ENCODE measurements around the gene RNF157.

Gene RNF157

GRCh38 chr17:76240461-76241203, at the start of gene RNF157:
TSS of gene RNF157 (minus strand) at chr17:76240493. CDS start at chr17:76240240, 253 bp downstream.
- DNase-seq = peak; percentile 82

GRCh38 chr17:76281573-76282371, 41.5 kb upstream of the RNF157 start:
- no peak for DNase-seq

- no peak for DNase-seq
Measured at GRCh38 chr17:76280650-76281049, 40.4 kb upstream of the RNF157 start.

DNA sequence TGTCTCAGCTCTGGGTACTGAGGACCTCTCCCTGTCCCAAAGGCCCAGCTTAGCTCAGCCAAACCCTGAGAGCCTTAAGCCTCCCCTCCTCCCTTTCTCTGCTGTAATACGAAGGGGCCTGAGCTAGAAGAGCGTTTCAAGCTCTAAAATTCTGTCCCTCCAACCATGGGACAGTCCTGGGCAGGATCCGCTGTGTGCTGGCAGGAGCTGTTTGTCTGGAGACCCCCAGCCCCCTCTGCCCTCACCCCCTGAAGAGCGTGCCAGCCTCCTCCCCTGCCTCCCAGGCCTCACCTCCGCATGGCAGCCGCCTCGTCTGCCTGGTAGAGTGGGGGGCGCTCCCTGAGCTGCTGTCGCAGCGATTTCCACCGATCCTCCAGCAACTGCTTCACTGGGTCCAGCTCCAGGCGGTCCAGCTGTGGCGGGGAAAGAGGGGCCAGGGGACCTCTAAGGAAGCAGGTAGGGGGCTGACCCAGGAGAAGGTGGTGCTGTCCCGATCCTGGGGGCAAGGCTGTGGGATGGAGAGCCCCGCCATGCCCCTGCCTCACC, 39.5 kb upstream of the RNF157 start:
- no peak for DNase-seq

GRCh38 chr17:76278952-76279741, 38.9 kb upstream of the RNF157 start:
- peak; percentile 85 for DNase-seq

GRCh38 chr17:76278268-76278908, 38.1 kb upstream of the RNF157 start:
- DNase-seq = no peak

GRCh38 chr17:76277300-76278267, 37.3 kb upstream of the RNF157 start:
- DNase-seq = no peak

DNA sequence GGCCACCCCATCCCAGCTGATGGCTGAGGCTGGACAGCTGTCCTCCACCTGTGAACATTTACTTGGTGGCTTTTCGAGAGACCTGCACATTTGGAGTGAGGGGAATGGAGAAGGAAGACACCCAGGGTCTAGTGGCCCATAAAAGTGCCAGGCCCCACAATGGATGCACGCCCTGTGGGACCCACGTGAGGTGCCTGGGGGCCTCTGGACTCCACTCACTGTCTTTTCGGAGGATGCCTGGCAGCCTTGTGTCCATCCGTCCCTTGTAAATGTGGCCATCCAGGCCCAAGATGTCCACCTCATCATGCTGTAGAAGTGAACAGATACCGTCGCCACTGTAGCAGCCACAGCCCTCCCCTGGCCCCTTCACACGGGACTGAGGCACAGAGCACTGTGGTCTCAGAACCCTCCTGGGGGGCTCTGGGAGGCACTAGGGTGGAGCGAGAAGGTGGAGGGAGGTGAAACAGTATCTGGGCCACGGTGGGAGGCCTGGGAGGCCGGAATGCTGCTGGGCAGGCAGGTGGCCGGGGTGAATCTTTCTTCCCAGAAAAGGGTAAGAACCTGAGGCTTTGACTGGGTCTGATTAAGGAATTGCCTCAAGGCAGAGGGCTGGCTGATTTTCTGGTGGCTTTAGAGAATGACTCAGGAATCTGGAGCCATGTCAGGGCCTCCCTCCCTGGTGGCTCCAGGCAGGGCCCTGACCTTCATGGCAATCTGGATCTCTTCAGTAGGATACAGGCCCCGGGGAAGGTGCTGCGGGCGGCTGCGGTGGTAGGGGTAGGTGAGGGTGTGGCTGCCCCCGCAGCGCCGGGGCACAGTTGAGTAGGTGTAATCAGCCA, 36.4 kb upstream of the RNF157 start:
- no peak for DNase-seq

DNA sequence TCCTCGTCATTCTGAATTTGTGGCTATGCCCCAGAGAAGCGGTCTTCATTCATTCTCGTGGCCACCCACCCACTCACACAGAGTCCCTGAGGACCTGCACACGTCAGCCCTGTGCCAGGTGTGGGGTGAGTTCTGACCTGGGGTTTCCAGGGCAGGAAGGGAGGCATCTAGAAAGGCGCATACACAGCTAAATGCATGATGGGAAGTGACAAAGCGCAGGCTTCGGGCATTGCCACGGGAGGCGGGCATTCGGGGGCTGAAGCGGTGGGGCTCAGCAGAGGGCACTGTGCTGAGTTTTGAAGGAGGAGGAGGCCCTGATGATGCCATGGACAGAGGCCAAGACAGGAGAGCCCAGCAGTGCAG, 35.8 kb upstream of the RNF157 start:
- no peak for DNase-seq

GRCh38 chr17:76275382-76276068, 35.2 kb upstream of the RNF157 start:
- DNase-seq = no peak

DNA sequence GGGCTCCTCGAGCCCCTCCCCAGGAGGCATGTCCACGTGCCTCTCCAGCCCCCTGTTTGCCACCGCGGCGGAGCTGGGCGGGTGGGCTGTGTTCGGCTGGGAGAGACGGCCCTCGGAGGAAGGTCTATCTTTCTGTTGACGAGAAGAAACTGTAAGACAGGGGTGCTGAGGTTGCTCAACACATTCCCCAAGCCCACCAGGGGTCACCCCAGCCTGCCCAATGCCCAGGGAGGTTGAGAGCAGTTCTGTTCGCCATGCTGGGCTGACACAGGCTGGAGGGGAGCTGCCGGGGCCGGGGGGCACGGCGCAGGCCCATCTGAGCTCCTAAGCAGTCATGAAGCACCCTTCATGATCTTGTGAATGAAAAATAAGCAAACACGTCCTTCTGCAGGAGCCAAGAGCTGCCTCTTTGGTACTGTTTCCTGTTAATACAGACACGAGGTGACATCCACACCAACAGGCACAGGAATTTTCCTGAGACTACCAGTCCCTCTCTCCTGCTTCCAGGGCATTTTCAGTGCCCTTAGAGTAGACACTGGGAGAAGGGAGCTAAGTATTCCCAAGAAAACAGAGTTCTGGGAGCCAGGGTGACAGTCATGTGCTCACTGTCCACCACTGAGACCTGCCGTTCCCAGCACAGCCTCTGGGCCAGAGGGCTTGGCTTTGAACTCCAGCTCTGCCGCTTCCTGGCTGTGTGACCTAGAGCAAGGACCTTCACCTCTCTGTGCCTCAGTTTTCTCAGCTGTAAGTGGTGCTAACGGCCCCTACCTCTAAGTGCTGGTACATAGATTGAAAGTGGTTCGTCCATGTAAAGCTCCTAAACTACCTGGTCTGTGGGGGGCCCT, 34.0 kb upstream of the RNF157 start:
- DNase-seq = no peak

DNA sequence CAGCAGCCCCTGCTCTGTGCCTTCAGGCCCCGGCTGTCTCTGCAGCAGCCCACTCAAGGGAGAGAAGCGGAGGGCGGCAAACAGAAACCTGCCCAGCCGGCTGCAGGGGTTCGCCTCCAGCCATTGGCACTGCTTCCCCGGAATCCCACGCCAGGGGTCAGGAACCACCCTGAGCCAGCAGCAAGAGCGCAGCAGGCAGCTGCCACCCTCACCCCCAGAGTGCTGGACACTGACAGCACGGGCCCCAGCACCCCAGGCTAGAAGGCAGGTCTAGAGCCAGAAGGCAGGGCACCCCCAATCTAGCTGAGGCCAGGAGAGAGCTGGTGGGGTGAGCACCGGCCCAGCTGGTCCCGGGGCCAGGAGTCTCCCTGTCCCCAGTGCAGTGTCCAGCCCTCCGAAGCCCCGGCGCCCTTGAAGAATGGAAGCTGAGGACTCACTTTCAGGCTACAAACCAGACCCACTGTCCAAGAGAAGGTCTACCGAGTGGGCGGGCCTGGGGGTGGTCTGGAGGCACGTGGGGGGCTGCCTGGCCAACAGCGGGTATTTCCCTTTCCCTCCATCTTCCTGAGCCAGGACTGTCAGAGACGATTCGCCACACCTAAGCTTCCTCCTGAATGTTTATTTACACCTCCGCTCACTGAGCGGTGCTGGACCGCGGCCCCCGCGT, 33.3 kb upstream of the RNF157 start:
- no peak for DNase-seq

DNA sequence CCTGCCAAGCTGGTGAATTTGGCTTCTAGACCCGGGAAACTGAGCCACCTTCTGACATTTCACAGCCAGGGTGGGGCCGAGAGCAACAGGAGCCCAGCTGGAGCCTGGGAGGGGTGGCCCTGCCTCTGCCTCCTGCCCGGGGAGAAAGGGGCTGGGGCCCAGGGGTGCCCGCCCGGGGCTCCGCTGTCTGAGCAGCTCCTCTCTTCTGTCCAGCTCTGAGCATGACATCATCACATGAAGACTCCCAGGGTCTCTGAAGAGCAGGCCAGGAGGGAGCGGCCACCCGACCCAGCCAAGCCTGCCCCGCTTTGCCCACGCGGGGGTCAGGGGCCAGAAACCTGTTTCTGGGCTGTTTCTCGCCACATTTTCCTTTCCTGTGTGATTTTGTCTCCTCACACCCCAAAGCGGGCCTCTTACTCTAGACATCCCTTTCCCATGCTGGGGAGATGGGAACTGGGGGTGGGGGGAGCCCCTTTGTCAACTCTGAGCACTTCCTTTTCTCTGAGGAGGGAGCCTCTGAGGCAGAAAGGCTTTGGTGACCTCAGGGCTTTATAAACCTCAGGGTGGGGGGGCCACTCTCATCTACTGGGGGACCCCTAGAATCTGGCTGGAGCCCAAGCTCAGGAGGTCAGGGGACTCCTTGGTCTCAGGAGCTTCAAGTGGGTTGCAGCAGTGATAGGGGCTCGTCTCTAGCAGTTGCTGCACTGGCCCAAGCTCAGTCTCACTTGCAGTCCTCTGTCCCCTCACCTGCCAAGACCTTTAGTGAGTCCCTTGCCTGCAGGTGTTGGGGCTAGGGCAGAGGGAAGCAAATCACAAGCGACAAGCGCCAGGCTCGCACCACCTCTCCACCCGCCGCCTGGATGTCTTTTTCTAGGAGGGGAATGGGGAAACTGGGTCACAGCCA, 32.5 kb upstream of the RNF157 start:
- DNase-seq = peak; percentile 45

- peak; percentile 80 for DNase-seq
Measured at GRCh38 chr17:76271669-76272540, 31.6 kb upstream of the RNF157 start.

- DNase-seq = no peak
Measured at GRCh38 chr17:76270770-76271668, 30.7 kb upstream of the RNF157 start.

Measured in CD4-positive, alpha-beta T cell treated with Interleukin-12 subunit alpha and Interleukin-12 subunit beta, for 1 hour (primary cell).